NCI-H345 treated with DMSO at 0.1 percent for 48 hours (cell line): ENCODE data around the gene ATXN2L.
"Not testable (repeated sequence)": the region's sequence is repeated elsewhere in the genome, so short reads cannot be mapped to it uniquely, and the experiment has no call there.

Source experiments
- DNase-seq: peaks from one replicate; lab custom pipeline; 2025; ENCODE audit not compliant: unreplicated experiment; lab: John Stamatoyannopoulos, UW

Gene ATXN2L

DNA sequence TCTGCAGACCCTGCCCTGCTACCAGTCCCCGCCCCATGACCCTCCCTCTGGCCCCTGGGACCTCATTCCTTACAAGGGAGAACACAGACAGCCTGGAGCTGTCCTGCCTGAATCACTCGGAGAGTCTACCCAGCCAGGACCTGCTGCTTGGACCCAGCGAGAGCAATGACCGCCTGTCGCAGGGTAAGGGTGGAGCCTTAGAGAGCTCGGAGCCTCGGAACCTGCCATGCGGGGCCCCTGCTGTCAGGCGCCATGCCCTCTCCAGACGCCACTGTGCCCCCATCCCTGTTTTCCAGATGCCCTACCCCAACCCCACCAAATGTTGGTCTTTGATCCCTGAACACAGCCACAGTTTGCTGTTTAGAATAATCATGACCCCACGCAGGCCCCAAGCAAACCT is 46.4 kb downstream of the ATXN2L start:
- DNase-seq, result no peak

DNA sequence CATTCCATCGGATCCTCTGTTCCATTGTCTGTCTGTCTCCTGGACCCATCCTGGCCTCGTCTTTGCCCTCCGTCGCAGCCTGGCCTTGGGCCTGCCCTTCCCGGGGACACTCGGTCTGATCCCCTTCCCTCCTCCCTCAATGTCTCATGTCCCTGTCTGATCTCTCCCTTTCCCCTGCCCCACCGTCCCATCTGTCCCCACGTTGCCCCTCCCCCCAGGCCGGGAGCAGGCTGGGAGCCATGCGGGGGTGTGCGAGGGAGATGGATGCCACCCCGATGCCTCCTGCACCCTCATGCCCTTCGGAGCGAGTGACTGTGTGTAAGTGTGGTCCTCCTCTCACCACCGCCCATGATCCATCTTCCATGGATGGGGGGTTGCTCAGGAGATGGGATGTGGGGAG is 50.2 kb downstream of the ATXN2L start:
- no peak for DNase-seq

DNA sequence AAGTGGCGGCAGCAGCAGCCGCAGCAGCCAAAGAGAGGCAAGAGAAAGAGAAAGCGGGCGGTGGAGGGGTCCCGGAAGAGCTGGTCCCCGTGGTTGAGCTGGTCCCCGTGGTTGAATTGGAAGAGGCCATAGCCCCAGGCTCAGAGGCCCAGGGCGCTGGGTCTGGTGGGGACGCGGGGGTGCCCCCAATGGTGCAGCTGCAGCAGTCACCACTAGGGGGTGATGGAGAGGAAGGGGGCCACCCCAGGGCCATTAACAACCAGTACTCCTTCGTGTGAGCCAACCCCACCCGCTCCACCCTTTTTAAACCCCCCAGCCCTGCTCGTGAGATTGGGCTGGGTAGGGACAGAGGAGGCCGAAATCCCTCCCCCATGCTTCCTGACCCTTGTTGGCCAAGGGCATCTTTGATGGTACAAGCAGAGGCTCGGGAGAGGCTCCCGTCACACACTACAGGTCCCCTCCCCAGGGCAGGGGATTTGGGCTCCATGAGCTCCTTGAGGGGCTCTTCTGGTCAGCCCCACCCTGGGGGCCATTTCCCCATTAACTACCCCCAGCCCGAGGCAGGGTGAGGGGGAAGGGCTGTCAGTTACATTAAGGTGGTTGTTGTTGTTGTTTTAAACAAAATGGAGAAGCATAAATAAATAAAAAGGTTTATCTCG is 50.9 kb downstream of the ATXN2L start:
- no peak for DNase-seq

DNA sequence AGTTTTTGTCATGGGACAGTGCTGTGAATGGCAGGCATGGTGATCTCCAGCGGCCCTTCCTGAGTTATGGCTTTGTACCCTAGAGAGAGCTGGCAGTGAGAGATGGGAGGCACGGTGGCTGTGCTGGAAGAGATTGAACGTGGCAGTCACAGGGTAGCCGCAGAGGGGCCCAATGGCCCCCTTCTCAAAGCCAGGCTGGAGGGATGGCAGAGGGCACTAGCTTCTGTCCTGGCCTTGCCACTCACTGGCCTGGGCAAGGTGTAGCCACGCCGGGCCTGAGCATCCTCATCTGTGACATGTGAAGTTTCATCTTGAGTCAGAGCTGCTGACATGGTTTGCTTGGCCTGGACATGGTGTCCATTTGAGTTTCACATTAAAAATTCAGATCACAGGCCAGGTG is 51.6 kb downstream of the ATXN2L start:
- DNase-seq, result no peak

DNA sequence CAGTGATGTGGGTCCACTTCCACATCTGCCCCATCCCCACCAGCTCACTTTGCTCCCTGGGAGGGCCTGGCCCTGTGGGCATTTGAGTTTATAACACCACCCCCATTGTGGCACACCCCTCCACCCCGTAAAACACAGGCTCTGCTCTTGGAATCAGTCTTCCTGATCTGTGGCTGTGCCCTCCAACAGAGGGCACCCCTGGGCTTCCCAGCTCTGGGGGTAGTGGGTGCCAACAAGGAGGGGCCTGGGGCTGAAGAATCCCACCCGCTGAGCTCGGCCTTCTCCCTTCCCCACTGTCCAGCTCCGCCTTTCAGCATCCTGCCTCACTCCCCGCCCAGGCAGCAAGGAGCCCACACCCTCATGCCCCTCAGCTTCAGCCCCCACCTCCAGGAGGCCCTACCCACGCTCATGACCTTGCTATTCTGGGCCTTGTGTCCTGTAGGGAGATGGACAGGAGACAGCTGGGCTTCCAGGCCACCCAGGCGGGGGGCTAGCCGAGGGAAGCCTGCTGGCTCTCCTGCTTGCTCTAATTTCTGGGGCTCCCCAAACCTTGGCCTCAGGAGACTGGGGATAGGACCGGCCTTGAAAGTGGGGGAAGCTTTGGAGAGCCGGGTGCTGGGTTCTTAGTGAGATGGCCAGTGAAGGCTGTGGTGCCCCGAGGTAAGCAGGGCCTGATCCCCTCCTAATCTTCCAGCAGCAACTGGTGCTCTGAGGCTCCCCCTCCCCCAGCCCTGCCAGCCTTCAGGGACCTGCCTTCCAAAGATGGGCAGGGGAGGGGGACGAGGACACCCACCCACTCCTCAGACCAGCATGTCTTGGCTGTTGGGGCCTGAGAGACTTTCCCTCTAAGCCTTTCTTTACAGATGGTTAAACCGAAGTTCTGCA is 52.6 kb downstream of the ATXN2L start:
- no peak for DNase-seq

DNA sequence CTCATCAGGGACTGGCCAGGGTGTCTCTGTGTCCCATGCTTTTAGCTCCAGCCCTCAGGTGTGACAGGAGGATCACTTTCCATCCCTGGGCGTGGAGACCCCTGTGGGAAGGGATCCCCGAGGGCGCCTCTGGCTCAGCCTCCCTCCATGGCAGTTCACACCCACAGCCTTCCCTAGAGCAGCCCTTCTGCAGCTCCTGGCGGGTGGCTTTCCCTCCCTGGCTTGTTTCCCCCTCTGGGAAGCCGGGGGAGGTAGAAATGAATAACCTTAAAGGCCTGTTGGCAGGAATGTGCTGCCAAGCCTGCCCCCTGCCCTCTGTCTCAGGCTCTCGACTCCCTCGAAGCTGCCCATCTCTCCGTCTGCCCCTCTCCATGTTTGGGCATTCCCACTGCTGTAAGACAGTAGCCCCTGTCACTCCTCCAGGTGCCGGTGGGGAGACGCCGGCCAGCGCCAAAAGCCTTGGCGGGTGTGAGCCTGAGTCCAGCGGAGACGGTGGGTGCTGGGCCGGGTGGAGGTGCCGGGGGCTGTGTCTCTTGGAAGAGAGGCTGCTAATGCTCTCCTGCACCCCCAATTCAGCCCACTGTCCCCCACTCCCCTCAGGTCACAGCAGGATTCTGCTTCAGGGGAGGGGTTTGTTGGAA is 53.3 kb downstream of the ATXN2L start:
- no peak for DNase-seq

DNA sequence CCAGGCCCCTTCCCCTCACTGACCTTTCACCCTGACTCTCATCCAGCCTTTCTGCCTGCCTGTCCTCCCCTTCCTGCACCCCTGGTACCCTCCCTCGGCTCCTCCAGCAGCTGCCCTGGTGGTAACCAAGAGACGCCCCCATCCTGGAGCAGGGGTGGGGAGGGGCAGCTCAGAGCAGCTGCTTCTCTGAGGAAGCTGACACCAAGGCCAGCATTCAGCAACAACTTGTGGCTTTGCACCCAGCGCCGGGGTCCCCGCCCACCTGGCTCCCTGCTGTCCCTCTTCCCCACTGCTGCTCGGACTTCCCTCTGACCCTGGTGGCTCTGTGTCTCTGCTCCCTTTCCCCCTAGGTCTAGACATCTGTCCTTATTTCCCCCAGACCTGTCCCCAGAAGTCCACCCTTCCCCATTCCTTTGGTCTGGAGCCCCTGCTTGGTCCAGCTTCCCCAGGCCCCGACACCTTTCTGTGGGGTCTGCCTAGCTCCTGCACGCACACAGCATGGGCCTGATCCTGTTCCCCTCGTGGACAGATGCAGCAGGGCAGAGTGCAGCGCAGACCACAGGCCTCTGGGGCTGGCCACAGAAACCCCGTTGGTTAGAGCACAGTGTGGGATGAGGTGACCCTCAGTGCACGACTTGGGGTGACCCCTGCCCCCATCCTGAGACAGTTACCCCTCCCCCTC is 54.3 kb downstream of the ATXN2L start:
- DNase-seq, result no peak

DNA sequence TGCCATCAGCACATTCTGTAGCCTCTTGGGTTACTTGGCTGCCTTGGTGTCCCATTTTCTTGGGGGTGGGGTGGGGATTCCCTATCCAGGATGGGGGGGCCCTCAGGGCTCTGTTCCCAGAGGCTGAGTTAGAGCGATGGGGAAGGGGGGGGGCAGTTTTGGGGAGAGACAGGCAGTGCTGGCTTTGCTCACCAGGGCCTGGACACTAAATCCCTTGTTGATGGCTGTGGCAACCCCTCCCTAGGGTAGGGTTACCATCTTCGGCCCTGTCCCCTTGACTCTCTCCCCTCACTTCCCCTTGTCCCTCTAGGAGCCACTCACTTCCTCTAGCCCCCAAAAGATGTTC is 54.8 kb downstream of the ATXN2L start:
- DNase-seq, result no peak

DNA sequence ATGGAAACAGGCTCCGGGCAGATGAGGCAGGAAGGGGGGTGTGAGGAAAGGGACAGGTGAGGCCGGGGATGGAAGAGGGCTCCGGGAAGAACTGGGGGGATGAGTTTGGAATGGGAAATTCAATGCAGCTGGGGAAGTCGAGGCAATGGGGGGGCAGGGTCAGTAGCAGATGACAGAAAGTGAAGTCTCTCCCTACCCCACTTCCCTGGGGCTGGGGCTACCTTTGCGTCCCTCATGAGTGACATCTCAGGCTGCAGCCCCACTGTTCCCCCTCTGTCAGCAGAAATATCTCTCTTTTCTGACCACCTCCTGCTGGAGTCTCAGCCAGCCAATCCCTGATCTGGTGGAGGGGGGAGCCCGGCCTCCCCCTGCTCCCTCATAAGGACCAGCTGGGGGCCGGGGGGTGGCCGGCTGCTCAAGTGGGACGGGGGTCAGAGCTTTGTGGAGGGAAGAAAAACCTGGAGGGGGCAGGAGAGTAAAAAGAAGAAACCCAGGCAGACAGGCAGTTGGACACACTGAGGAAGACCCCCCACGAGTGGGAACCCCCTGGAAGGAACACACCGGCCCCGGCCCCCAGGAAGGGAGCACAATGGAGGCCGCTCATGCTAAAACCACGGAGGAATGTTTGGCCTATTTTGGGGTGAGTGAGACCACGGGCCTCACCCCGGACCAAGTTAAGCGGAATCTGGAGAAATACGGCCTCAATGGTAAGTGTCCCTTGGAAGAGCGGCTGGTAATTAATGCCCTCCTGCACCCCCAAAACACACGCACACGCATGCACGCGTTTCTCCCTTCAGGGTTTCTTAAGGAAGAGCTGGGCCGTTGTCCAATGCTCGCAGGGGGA is 55.5 kb downstream of the ATXN2L start, which contains the start of gene ATP2A1:
Gene ATP2A1, plus strand, starts transcription at position 406 of the 844 bp plus-strand sequence. Its CDS starts 184 bp downstream, at position 590.
- no peak for DNase-seq

DNA sequence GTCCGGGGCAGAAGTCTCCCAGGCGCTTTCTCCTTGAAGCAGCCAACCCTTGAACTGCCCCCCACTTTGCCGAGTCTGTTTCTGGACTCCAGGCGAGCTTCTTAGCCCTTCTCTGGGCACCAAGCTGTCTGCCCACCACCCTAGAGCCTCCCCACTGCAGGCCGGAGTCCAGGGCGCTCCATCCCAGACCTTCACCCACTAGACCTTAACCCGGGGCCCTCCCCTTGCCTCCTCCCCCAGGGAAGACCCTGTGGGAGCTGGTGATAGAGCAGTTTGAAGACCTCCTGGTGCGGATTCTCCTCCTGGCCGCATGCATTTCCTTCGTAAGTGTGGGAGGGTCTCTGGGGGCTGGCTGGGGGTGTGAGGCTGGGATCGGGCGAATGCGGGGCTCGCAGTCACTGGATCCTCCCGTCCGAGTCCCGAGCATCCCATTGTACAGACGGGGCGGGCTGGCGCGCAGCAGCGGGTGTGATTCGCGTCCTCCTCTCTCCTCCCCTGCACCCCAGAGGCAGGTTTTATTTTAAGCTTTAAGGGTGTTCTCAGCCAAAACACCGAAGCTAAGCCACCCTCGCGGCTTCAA is 56.6 kb downstream of the ATXN2L start:
- peak; percentile 47 for DNase-seq

DNA sequence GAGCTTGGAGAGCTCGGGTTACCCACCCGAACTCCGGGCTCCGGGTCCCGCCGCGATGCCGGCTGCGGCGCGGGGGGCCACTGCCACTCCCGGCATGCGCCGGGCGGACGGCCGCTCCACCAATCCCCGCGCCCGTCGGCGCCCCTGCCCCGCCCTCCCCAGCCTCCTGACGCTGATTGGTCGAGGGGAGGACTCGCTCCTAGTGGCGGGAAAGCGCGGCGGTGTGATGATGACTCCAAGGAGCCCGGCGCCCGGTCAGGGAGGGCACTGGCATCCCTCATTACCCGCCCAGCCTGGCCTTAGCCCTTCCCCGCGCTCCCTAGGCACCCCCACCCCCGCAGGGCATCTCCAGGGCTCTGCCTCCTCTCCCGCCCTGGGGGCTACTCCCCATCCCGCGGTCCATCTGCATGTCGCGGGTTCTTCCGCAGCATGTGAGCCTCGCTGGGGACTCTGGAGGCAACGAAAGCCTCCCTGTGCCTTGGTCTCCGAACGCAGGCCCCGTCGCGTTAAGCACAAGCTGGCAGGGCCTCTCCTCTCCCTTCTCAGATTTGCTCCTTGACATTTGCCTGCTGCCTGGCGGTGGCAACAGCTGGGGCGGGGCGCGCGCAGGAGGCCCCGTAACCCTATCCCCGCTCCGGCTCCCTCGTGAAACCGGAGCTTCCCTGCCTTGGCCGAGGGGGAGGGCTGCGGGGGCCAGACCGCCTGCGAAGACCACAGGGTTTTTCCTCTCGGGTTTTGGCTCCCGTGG is 57.2 kb downstream of the ATXN2L start:
- peak; percentile 87 for DNase-seq

DNA sequence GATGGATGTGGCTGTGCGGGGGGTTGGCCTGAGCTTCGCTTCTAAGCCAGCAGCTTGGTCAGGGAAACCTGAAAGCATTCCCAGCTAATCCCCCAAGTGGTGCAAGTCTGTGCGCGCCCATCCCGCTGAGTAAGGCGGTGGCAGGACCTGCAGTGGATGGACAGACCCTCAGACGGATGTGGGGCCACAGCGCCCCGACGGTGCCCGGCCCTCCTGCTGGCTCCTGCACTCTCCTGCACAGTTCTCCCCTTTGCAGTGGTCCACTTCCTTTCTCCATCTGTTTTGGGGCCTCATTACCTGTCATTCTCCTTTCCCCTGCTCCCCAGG is 57.8 kb downstream of the ATXN2L start:
- no peak for DNase-seq

DNA sequence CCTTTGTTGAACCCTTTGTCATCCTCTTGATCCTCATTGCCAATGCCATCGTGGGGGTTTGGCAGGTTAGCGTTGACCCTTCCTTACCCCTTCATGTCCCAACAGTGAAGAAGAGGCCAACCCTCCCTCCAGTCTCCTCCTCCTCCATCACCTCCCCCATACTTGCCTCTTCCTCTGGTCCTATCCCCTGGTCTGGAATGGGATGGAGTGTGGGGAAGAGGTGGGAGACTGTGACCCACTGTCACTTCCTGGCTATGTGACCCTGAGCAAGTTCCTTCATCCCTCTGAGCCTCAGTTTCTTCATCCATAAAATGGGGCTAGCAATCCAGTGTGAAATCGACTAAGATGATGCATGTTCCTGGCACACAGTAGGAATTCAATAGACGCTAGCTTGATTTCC is 58.2 kb downstream of the ATXN2L start:
- no peak for DNase-seq

DNA sequence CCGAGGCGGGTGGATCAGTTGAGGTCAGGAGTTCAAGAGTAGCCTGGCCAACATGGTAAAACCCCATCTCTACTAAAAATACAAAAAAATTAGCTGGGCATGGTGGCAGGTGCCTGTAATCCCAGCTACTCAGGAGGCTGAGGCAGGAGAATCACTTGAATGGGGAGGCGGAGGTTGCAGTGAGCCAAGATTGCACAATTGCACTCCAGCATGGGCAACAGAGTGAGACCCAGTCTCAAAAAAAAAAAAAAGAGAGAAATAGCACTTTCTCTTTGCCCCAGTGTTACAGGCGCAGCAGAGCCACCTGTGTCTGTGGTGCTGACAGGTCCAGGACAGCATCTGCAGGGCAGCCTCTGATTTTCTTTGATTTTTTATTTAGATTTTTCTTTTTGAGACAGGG is 58.8 kb downstream of the ATXN2L start:
- DNase-seq, result not testable (repeated sequence)

DNA sequence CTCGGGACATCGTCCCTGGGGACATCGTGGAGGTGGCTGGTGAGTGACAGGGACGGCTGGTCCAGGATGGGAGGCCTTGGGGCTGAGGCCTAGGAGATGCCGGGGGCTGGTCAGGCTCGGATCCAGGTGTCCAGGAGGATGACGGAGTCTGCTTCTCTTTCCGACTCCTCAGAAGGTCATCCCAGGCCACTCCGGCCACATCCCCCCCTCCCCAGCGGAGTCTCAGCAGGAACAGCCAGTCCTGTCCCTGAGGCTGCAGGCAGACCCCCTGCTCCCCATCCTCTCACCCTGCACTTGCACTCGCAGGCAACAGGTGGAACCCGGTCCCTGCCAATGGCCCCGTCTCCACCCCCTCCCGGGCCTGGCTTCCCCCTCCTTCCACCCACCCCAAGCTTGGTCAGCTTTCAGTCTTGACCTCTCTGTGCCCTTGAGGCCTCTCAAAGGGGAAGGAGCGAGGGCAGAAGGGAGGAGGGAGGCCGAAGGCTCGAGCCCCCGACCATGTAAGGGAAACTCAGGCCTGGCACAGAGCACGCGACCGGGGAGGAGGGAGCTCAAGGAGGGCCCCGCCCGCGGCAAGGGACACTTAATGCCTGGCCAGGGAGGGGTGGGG is 59.9 kb downstream of the ATXN2L start:
- DNase-seq, result no peak

DNA sequence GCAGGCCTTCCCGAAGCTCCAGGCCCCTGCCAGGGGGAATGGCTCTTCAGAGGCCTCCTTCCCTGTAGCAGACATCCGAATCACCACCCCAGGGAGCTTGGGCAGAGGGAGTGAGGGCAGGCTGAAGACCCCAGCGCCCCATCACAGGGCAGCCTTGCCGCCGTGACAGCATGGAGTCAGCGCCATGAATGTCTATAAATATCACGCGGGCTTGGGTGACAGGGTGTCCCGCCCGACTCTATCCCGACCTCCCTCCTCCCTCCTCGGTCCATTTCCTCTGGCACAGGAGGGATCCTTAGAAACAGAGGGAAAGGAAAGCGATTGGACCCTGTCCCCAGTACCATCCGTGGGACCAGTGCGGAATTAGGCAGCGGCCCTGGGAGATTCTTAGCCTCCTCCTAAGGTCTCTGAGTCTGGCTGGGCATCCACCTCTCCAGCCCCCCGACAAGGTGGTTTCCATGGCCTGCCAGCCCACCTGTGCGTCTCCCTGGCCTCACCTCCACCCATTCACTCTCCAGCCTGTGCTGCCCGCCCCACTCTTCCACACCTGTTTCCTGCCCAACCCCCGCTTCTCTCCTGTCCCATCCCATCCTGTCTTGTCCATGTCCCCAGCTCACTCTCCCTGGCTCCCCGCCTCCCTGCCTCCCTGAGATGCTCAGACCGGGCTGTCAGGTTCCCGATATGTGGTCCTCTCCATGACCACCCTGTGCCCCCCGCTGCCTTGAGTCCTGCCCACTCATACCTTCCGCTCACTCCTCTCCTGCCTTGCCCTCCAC is 60.6 kb downstream of the ATXN2L start:
- no peak for DNase-seq

DNA sequence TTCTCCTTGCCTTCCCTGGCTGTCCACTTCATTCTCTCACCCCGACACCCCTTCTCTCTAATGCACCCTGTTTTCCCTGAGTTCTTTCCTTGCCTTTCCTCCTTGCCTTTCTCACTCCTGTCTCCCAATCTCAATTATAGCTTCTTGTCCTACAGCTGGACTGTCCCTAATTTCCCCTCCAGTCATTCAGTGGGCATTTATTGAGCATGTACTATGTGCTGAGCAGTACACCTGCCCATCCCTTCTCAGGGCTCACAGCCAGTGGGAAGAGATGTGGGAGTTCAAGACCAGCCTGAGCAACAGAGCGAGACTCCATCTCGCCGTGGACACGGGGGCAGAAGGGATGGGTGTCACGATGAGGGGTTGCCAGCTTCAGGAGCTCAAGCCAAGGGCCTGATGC is 61.2 kb downstream of the ATXN2L start:
- no peak for DNase-seq
